GM19023 (cell line): ENCODE measurements around the gene IKZF1.

ENCODE experiments used
- ATAC-seq: cut with Tn5 transposase; IDR thresholded peaks from one replicate; pipeline ENCODE4 v1.9.1; 2021; ENCODE audit warnings: mild to moderate bottlenecking, moderate library complexity; ENCODE audit not compliant: unreplicated experiment

The IKZF1 gene

GRCh38 chr7:50352751-50353150 lies 48.2 kb downstream of the IKZF1 start:
- no peak for ATAC-seq

DNA sequence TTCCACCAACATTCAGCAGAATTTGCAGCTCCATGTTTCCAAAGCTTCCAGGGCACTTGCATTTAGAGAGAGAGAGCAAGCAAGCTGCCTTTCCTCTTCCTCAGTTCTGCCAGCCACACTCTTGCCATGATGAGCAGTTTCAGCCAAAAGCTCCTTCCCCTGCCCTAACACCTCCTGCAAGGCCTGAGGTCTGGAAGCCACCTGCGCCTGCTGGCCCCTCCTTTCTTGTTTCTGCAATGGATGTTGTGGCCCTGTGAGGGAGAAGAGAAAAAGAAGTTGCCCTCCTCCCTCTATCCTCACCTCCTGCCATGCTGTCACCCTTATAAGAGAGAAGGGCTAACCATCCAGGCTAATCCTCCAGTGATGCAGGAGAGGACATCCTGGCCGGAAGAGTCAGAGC lies 48.7 kb downstream of the IKZF1 start:
- no peak for ATAC-seq

DNA sequence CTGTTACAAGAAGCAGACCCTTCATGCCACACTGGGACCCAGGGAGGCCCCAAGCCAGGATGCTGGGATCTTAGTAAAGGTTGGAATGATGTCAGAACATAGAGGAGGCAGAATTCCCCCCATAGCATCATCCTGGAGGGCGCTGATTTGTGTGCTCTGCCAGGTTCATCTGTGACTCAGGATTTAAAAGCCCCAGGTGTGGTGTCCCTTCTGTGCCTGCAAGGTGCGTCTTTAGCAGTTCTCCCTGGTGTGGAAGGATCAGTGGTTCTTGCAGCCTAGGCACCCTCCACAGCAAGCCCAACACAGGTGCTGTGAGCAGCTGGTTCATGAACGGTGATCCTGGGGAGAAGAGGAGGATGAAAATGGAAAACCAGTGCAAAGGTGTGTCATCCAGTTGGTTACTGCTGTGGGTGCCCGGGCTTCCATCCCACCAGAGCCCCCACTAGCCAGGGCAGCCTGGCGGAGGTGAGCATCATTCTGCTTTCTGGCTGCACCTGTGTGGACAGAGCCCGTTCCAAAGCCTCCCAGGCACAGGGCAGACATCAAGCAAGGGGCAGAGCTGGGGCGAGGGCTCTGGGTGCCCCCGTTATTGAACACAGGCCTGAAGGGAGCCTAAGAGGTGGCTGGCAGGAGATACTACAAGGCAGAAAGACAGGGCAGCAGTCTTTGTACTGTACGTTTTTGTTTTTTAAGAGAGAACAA lies 49.5 kb downstream of the IKZF1 start:
- ATAC-seq, result no peak

DNA sequence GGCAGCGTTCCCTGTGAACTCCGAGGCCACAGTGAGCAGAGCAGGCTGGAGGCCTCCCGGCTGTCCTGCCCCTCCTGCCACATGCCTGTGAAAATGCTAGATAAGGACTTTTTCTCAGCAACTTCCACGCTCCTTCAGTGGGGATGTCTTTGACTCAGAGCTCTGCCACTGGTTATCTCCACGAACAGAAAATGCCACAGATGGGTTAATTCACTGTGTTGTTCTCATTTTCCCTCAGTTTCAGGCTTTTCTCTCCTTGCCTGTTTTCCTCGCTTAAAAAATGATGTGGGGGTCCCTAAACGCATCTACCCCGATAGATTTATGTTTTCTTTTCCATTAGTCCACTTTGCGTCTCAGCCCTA lies 51.3 kb downstream of the IKZF1 start:
- no peak for ATAC-seq

DNA sequence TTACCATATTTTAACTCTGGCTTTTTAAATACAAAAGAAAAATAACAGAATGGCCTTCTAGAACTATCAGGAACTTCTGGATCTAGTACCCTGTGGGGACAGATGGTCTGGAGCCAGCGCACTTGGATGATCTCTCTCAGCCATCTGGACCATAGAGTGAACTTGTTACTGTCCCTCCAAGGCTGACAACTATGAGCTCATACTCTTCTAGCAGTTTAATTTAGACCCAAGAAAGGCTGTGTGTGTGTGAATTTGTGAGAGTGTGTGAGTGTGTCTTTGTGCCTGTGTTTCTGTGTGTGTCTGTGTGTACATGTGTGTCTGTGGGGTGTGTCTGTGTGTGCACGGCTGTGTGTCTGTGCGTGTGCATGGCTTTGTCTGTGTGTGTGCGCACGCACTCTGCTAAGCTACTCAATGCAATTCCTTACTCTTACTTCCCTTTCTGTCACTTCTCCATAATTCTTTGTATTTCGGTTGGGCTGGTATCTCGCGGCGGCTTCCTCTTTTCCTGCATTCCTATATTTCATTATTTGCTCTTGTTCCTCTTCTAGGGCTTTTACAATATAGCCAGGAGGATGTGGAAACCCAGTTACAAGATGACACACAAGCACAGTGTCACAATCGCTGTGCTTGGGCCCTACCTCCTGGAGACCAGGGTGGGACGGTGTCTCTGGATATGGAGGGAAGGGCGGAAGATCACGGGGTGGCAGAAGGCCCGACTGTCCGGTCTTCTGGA lies 51.9 kb downstream of the IKZF1 start:
- no peak for ATAC-seq

- ATAC-seq, result no peak
These were observed 52.4 kb downstream of the IKZF1 start for GRCh38 chr7:50356945-50357268.

- no peak for ATAC-seq
These were observed 52.9 kb downstream of the IKZF1 start for GRCh38 chr7:50357426-50357825.

- no peak for ATAC-seq
These were observed 53.7 kb downstream of the IKZF1 start for GRCh38 chr7:50358041-50358705.

DNA sequence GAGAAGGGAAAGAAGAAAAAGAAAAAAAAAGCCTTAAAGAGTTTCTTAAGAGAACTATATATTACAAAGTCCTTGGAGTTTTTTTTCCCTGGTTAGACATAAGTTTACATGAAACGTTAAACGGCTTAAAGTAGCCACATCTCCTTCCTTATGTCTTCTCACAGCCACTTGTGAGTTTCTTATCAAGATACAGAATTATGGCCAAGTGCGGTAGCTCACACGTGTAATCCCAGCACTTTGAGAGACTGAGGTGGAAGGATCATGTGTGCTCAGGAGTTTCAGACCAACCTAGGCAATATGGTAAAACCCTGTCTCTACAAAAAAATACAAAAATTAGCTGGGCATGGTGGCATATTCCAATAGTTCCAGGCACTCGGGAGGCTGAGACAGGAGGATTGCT lies 54.3 kb downstream of the IKZF1 start:
- no peak for ATAC-seq

GRCh38 chr7:50359258-50359994 lies 54.9 kb downstream of the IKZF1 start:
- ATAC-seq, result no peak

- ATAC-seq, result no peak
These were observed 55.7 kb downstream of the IKZF1 start for GRCh38 chr7:50359995-50360925.

DNA sequence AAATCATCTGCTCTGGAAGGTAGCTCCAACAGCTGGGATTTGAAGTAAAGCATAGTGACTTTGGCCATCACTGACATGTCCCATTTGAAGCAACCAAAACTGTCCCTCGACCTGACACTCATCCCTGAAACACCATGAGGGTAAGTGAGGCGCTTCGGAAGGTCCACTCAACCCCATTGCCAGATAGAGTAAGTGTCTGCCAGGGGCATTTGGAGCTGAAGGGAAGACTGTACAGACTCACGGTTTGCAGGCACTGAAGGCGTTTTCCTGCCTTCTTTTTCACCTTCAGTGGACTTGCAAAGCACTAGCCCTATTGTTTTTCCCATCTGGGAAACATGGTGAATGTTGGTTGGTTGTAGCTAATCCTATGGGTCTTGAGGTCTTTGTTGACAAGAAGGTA lies 57.6 kb downstream of the IKZF1 start:
- ATAC-seq, result no peak

DNA sequence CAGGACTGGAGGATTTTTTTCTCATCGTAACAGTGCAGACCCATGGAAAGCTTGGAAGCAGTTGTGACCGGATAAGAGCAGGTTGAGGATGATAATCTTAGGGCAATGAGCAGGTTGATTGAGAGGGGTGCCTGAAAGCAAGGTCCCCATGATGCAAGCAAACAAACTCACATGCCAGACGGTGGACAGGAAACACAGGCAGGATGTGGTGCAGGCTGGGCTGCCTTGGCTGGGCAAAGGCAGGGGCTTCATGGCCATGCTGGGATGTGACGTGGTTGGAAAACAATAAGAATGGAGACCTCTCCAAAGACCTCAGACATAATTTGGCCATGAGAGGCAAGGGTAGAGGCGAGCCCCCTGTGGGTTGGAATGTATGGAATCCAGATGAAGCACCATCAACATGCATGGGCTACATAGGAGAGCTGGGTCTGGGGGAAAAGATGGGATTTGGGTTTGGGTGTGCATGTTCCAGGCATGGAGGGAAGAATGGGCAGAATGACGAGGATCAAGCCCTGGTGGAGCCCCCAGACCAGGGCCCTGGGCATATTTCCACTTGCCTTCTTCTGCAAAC lies 58.3 kb downstream of the IKZF1 start:
- no peak for ATAC-seq

DNA sequence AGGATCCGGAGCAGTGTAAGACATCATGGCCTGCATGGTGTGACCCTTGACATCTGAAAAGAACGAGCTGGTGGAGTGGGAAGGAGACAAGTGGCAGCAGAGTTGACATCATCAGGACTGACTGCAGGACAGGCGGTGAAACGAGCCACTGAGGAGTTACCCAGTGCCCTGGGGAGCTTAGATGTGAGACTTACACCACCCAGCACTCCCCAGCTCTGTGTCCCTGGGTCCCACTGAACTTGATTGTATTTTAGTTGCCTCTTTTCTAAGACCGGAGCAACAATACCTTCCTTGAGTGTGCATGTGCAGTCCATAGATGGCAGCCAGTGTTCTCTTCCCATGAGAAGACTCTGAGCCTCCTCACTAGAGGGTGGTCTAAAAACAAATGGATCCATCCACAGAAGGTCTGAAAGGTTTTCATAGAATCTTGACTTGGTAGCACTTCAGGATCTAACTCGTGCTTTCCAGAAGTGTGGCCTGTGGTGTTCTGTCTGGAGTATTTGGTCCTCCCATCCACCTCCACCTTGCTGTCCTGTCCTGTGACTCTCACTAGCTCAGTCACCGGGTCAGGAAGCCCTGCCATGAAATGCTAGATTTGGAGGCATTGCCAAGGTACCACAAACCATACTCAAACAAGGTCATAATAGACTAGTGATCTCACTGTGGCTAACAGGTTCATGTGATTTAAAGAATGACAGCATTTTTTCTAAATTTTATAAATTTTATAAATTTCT lies 59.0 kb downstream of the IKZF1 start:
- ATAC-seq, result no peak

- no peak for ATAC-seq
These were observed 60.1 kb downstream of the IKZF1 start for GRCh38 chr7:50364645-50365044.

- ATAC-seq, result no peak
These were observed 61.8 kb downstream of the IKZF1 start for GRCh38 chr7:50366311-50366710.

GRCh38 chr7:50367100-50367499 lies 62.6 kb downstream of the IKZF1 start:
- no peak for ATAC-seq

- ATAC-seq, result no peak
These were observed 63.1 kb downstream of the IKZF1 start for GRCh38 chr7:50367570-50367969.

DNA sequence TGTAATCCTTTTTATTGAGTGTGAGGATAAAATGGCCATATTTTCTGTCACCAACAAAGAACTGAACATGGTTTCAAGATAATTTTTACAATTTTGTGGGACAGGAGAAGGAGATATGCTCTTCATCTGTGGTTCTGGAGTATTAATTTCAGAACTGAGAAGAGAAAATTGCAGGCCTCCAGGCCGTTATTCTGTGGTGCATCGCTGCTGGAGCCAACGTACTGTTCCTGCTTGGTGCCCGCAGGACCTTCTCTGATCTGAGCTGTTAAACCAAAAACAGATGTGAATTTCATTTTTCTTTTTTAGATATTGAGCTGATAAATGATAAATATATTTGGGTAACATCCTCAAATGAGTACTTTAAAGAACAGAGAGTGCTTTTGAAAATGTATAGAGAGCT lies 63.9 kb downstream of the IKZF1 start:
- ATAC-seq, result no peak
